ENCODE data around the gene HPCAL4. TPM values are rescaled to one million over a fixed set of nuclear protein-coding genes. Genes with fewer than 3 reads are reported as not detected.

Gene HPCAL4
- total and polyA plus RNA-seq, 10 of the 15 experiments (the other 5 are each of a cell fraction or from before 2014, with no cell fraction given) = 0.05 to 0.18 (median 0.06) TPM; not detected in 5

- intact Hi-C loops (cut with micrococcal nuclease; ENCODE audit: unreplicated experiment) = no loop called here
- Histone ChIP-seq H3K9me3 (replicated peaks; ENCODE audit: control insufficient read depth, insufficient read depth, low read length) (no peaks in the 10 kb centered on the region), H3K79me2 (ENCODE audit: control insufficient read depth, insufficient read depth, low read length) (no peaks in the 10 kb centered on the region), H3K4me3 (no peak overlapping the region), H3K4me2 (ENCODE audit: control insufficient read depth, insufficient read depth) (no peak overlapping the region), H3K27me3 (replicated peaks in 1 of 2; ENCODE audit: control insufficient read depth in 2 of 2, insufficient read depth in 2 of 2, low read length in 1 of 2) (no peaks in the 10 kb centered on the region), H3K9ac (ENCODE audit: control insufficient read depth, insufficient read depth, low read length) (no peak overlapping the region), H3K36me3 (ENCODE audit: control insufficient read depth in 2 of 2, insufficient read depth in 2 of 2, low read length in 1 of 2) (no peaks in the 10 kb centered on the region), H3K27ac (ENCODE audit: control insufficient read depth, insufficient read depth) (no peak overlapping the region), H4K20me1 (ENCODE audit: control insufficient read depth, insufficient read depth) (no peaks in the 10 kb centered on the region), H2AFZ (ENCODE audit: control insufficient read depth, low read depth, low read length) (no peak overlapping the region), H3K4me1 (ENCODE audit: control insufficient read depth, insufficient read depth, low read length) (no peaks in the 10 kb centered on the region)
- ChIA-PET RAD21 (ENCODE audit: unreplicated experiment) (interaction anchor here (0.6 to 1.9 kb wide), 4 partner anchors 12 to 548 kb away, joined by 3 to 5 read pairs (median 4); no protein-coding TSS in a partner anchor), SMC1A (ENCODE audit: uncharacterized antibody, unreplicated experiment) (interaction anchor here (1.7 to 1.8 kb wide), 2 partner anchors 21 to 41 kb away, joined by 3 to 4 read pairs; no protein-coding TSS in a partner anchor), CTCF (interaction anchor here (0.6 to 1.8 kb wide), 6 partner anchors 11 to 74 kb away, joined by 3 to 9 read pairs (median 6); no protein-coding TSS in a partner anchor), POLR2A (interaction anchor here (0.5 to 1.2 kb wide), 3 partner anchors 40 to 104 kb away, joined by 3 to 4 read pairs (median 3); no protein-coding TSS in a partner anchor)
- WGBS (ENCODE audit: insufficient coverage, insufficient replicate concordance, low lambda C conversion rate, missing lambda C conversion rate) = 29% methylated on average over 10 of the region's 12 CpGs
- ATAC-seq (peak; percentile 76), DNase-seq (ENCODE audit: low read depth, low spot score) (no peak), FAIRE-seq (no peak)
- in situ Hi-C loops (cut with MboI) = no loop called here
- TF ChIP-seq KLF5 (IDR thresholded peaks at IDR 0.05; ENCODE audit: partially characterized antibody) = no peak
- no peak for TF ChIP-seq ZSCAN29 (IDR thresholded peaks at IDR 0.05)
- TF ChIP-seq TCF3 (IDR thresholded peaks at IDR 0.05; ENCODE audit: borderline replicate concordance, insufficient read depth, low read depth, low read length) = peak; percentile 84; the same call in 1 of the 2 replicates
- TF ChIP-seq CTCF (IDR thresholded peaks at IDR 0.05 in 2 of 3, conservative IDR thresholded peaks at IDR 0.05 in 1 of 3; ENCODE audit: control insufficient read depth in 2 of 3, extremely low read depth in 1 of 3, insufficient read depth in 1 of 3, low read depth in 3 of 3, low read length in 3 of 3) = 0 out of 6 replicates have a peak, but pooled peaks of 1 of the 3 experiments have one; percentile 14
- TF ChIP-seq SIX5 (IDR thresholded peaks at IDR 0.05; ENCODE audit: low read depth, low read length, severe bottlenecking) = no peak
- peak; percentile 95 for TF ChIP-seq TCF12 (IDR thresholded peaks at IDR 0.05; ENCODE audit: low read depth, low read length)
- TF ChIP-seq RB1 (IDR thresholded peaks at IDR 0.05; ENCODE audit: borderline replicate concordance) = no peak
- no peak for TF ChIP-seq RUNX3 (IDR thresholded peaks at IDR 0.05; ENCODE audit: low read length)
- 0 out of 4 replicates have a peak, but pooled peaks of 1 of the 2 experiments have one; percentile 16 for TF ChIP-seq BHLHE40 (IDR thresholded peaks at IDR 0.05; ENCODE audit: borderline replicate concordance in 1 of 2, low read depth in 2 of 2, low read length in 1 of 2)
- no TSS peak for BruUV-seq (replicated peaks)
These were observed 44.8 kb downstream of the HPCAL4 start for GRCh38 chr1:39646232-39647081.

Measured in GM12878 (cell line).